GM10847 (cell line): Measurements from ENCODE around the gene SPIN3.
A peak's percentile ranks its signal among the peaks of the same experiment; 100 is the strongest.

Experiments used
- POLR2A ChIP-seq: IDR thresholded peaks from 2 replicates; pipeline ENCODE4 v1.6.1; 2011; ENCODE audit not compliant: insufficient read length; ENCODE audit errors: extremely low read depth

The SPIN3 gene

DNA sequence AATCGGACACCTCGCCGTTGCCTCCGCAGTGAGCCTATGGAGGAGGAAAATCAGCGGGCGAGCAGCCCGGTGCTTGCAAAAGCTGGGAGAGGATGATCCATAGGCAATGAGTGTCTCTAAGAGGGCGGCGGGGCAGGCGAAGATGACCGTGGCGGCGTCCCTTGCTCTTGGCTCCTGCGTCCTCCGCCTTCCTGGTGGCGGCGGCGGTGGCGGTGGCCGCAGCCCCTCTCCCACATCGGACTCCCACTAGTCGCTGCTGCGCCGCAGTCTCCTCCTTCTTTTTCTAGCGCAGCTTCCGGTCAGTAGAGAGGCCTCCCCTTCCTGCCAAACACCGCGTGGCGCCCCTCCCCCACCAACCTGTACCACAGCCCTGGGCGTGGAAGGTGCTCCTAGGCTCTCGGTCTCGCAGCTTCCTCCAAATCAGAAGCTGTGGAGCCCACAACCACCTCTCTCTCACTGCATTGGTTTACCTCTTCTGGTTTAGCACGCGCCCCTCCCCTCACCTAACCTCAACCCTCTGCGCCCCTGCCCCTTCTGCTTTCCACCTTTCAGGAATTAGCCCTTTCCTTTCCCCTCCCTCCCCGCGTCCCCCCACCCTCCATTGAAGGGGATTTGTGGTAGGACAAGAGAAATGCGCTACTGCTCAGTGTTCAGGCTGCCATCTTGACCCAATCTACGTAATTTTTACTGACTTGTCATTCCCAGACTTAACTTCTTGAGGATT lies at the start of gene SPIN3:
SPIN3 (minus strand) TSS at position 271 of the 724 bp plus-strand sequence. CDS start 594 bp downstream, outside the sequence.
- peak; percentile 48 for TF ChIP-seq POLR2A

- no peak for TF ChIP-seq POLR2A
Observed at GRCh38 chrX:57044245-57044644, 48.9 kb upstream of the SPIN3 start.

- no peak for TF ChIP-seq POLR2A
Observed at GRCh38 chrX:56994375-56995270, 718 bp downstream of the SPIN3 start.

GRCh38 chrX:56987741-56988140 lies 7.6 kb downstream of the SPIN3 start:
- TF ChIP-seq POLR2A = no peak

DNA sequence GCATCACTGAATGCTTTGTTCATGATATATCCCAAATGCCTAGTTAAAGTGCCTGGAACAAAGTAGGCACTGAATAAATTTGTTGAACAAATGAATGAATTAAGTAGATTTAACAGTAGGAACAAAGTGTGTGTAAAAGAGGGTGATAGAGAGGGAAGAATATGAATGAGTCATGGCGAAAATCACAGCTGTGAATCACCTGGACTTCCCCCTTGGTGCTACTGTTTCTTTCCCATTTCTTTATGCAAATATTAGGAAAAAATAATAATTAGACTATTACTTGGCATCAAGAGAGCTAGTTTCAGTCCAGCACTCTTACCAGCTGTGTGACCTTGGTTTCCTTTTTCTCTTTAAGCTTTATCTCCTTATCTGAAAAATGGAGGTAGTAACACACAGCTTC lies 9.2 kb downstream of the SPIN3 start:
- TF ChIP-seq POLR2A = no peak

GRCh38 chrX:56978172-56978571 lies 17.2 kb downstream of the SPIN3 start:
- no peak for TF ChIP-seq POLR2A

- TF ChIP-seq POLR2A = no peak
Observed at GRCh38 chrX:56975611-56976010, 19.7 kb downstream of the SPIN3 start.

DNA sequence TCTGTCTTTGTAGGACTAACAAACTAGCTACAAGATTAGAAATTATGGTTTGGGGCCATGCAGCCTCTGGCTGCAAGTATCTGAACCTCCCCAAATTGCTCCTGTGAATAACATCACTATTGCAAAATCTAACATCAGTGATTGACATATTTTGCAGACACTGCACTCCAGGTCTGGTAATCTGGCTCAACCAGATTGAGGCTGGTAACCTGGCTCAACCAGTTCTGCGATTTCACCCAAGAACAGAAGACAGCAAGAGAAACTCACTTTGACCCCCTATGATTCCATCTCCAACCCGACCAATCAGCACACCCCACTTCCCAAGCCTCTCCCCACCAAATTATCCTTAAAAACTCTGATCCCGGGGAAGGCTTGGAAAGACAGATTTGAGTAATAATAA lies 20.9 kb downstream of the SPIN3 start:
- no peak for TF ChIP-seq POLR2A

DNA sequence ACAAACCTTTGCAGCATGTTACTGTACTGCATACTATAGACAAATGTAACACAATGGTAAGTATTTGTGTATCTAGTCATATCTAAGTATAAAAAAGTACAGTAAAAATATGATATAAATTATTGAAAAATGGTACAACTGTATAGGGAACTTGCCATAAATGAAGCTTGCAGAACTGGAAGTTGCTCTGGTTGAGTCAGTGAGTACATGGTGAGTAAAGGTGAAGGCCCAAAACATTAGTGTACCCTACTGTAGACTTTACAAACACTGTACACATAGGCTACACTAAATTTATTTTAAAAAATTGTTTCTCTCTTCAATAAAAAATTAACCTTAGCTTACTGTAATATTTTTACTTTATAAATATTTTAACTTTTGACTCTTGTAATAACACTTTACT lies 25.8 kb downstream of the SPIN3 start:
- no peak for TF ChIP-seq POLR2A

GRCh38 chrX:56968980-56969379 lies 26.4 kb downstream of the SPIN3 start:
- no peak for TF ChIP-seq POLR2A

- TF ChIP-seq POLR2A = no peak
Observed at GRCh38 chrX:56963377-56963776, 32.0 kb downstream of the SPIN3 start.

- no peak for TF ChIP-seq POLR2A
Observed at GRCh38 chrX:56947699-56948098, 47.6 kb downstream of the SPIN3 start.

DNA sequence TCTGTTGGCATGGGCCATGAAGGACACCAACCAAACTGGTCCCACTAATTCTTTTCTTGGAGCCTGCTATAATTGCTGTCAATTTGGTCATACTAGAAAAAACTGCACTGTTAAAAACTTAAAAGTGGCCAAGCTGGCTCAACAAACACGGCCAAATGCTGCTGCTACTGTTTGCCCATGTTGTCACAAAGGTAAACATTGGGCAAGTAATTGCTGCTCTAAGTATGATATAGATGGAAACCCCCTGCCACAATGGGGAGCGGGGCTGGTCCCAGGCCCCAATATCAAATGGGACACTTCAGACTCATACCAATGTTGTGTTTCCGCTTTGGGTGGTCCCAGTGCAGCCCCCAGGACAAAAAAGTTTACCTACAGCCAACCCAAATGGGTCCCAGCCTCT lies 52.1 kb downstream of the SPIN3 start:
- TF ChIP-seq POLR2A = no peak
